ENCODE measurements around the gene ADARB2. TPM values are rescaled to one million over a fixed set of nuclear protein-coding genes. Genes with fewer than 3 reads are reported as not detected.
"Not testable (repeated sequence)": the region's sequence is repeated elsewhere in the genome, so short reads cannot be mapped to it uniquely, and the experiment has no call there.

Gene ADARB2
- total RNA-seq, 4 donors from 2014 or later, result 2.0 to 9.9 (median 5.1) TPM

- Histone ChIP-seq H3K36me3 (no peaks in the 10 kb centered on the region), H3K4me1 (no peaks in the 10 kb centered on the region), H3K27ac (no peak overlapping the region), H3K27me3 (no peaks in the 10 kb centered on the region), H3K4me3 (no peak overlapping the region), H3K9me3 (no peaks in the 10 kb centered on the region)
- TF ChIP-seq POLR2A (IDR thresholded peaks at IDR 0.05) (no peak), CTCF (IDR thresholded peaks at IDR 0.05) (no peak)
- no peak for DNase-seq
Measured at GRCh38 chr10:1465993-1466764, 271.1 kb downstream of the ADARB2 start.

GRCh38 chr10:1465418-1465911, 271.9 kb downstream of the ADARB2 start:
- TF ChIP-seq CTCF (IDR thresholded peaks at IDR 0.05), result no peak
- no peak for TF ChIP-seq POLR2A (IDR thresholded peaks at IDR 0.05)
- Histone ChIP-seq H3K9me3 (no peaks in the 10 kb centered on the region), H3K36me3 (no peaks in the 10 kb centered on the region), H3K4me3 (no peak overlapping the region), H3K27me3 (no peaks in the 10 kb centered on the region), H3K4me1 (no peaks in the 10 kb centered on the region), H3K27ac (no peak overlapping the region)
- DNase-seq, result peak in 1 of 3 donors; percentile 37

DNA sequence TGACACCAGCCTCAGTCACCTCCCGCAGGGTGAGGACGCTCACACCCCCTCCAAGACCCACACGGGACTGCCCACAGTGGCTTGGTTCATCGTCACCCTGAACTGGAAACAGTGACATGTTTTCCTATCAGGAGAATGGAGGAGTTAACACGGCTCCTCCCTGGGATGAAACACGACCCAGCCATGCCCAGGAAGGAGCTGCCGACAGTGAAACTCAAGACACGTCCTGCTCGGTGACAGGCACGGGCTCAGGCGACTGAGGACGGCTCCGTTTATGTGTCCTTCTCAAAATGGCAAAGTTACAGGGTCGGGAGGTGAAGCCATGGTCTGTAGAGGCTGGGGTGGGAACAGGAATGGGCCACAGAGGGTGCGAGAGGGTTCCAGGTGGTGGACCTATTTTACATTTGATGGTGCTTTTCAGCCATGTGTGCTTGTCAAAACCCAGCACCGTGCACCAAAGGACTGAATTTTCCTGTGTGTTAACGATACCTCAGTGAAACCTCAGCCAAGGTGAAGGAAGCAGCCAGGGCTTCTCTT, 272.4 kb downstream of the ADARB2 start:
- Histone ChIP-seq H3K36me3 (no peaks in the 10 kb centered on the region), H3K9me3 (no peaks in the 10 kb centered on the region), H3K27me3 (no peaks in the 10 kb centered on the region), H3K27ac (no peak overlapping the region), H3K4me3 (no peak overlapping the region), H3K4me1 (no peaks in the 10 kb centered on the region)
- TF ChIP-seq POLR2A (IDR thresholded peaks at IDR 0.05) (no peak), CTCF (IDR thresholded peaks at IDR 0.05) (no peak)
- no peak for DNase-seq

DNA sequence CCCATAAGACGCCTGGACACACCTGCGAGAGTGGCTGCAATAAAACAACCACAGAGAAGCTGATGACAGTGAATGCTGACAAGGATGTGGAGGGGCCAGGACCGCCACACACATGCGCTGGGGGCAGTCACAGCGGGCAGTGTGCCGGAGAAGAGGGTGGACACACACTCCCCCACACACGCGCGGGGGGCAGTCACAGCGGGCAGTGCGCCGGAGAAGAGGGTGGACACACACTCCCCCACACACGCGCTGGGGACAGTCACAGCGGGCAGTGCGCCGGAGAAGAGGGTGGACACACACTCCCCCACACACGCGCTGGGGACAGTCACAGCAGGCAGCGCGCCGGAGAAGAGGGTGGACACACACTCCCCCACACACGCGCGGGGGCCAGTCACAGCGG, 273.4 kb downstream of the ADARB2 start:
- not testable (repeated sequence) for H3K27ac ChIP-seq, H3K9me3 ChIP-seq, H3K4me3 ChIP-seq, H3K4me1 ChIP-seq, DNase-seq, H3K36me3 ChIP-seq, H3K27me3 ChIP-seq

- H3K27ac ChIP-seq, result no peak overlapping the region
- TF ChIP-seq POLR2A (IDR thresholded peaks at IDR 0.05) (no peak), CTCF (IDR thresholded peaks at IDR 0.05) (no peak)
- H3K4me3 ChIP-seq, result no peak overlapping the region
- no peaks in the 10 kb centered on the region for H3K27me3 ChIP-seq
- no peak for DNase-seq
- no peaks in the 10 kb centered on the region for H3K36me3 ChIP-seq
- no peaks in the 10 kb centered on the region for H3K9me3 ChIP-seq
- no peaks in the 10 kb centered on the region for H3K4me1 ChIP-seq
Measured at GRCh38 chr10:1462994-1463633, 274.2 kb downstream of the ADARB2 start.

DNA sequence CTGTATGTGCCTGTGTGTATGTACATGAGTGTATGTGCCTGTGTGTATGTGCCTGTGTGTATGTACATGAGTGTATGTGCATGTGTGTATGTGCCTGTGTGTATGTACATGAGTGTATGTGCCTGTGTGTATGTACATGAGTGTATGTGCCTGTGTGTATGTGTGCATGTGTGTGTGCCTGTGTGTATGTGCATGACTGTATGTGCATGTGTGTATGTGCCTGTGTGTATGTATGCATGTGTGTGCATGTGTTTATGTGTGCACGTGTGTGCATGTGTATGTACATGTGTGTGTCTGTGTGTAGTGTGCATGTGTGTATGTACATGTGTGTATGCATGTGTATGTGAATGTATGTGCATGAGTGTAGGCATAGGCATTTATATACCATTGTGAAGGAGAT, 274.8 kb downstream of the ADARB2 start:
- no peak overlapping the region for H3K27ac ChIP-seq
- TF ChIP-seq CTCF (IDR thresholded peaks at IDR 0.05) (no peak), POLR2A (IDR thresholded peaks at IDR 0.05) (no peak)
- H3K27me3 ChIP-seq, result no peaks in the 10 kb centered on the region
- no peaks in the 10 kb centered on the region for H3K4me1 ChIP-seq
- DNase-seq, result no peak
- no peaks in the 10 kb centered on the region for H3K36me3 ChIP-seq
- H3K4me3 ChIP-seq, result no peak overlapping the region
- no peaks in the 10 kb centered on the region for H3K9me3 ChIP-seq

All from Peyer's patch (tissue), 4 donors.